UCSD-AML1 (cell line): ENCODE results near the gene GPR45.

Experiments
- DNase-seq: peaks from one replicate; lab custom pipeline; 2025; ENCODE audit not compliant: unreplicated experiment; lab: John Stamatoyannopoulos, UW

GPR45 gene

DNA sequence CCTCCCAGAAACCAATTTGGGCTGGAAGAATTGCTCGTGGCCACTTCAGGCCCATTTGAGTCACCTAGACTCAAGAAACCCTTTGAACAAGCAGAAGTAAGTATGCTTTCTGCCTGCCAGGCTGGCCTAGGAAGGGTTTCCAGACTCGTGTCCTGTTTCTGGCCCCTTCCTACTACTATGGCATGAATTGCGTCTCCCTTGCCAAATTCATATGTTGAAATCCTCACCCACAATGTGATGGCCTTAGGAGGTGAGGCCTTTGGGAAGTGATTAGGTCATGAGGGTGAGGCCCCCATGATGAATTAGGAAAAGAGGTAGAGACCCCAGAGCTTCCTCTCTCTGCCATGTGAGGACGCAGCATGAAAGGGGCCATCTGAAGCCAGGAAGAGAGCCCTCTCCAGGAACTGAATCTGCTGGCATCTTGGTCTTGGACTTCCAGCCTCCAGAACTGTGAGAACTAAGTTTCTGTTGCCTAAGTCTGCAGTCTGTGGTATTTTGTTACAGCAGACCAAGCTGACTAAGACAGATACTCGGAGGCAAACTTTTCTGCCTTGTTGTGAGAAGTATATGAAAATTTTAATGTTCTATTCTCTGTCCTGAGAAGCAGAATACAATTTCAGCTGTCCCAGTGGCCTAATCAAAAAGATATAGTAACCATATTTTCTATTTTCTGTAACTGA is 13.1 kb downstream of the GPR45 start:
- no peak for DNase-seq

DNA sequence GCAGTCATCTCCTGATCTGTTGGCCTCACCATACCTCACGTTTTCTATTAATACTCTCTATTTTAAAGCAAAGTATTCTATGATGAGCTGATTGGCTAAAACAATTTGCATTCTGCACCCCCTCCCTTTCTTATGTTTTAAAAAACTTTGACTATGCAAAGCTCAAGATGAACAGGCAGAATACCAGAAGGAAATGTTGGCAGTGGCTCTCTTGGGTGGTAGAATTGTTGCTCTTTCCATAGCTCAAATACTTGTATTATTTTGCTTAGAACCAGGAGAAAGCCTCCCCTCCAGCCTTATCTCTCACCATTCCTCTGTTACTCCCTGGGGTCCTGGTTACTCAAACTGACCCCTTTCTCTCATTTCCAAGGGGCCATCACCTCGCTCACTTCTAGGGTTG is 14.4 kb downstream of the GPR45 start:
- DNase-seq = no peak

DNA sequence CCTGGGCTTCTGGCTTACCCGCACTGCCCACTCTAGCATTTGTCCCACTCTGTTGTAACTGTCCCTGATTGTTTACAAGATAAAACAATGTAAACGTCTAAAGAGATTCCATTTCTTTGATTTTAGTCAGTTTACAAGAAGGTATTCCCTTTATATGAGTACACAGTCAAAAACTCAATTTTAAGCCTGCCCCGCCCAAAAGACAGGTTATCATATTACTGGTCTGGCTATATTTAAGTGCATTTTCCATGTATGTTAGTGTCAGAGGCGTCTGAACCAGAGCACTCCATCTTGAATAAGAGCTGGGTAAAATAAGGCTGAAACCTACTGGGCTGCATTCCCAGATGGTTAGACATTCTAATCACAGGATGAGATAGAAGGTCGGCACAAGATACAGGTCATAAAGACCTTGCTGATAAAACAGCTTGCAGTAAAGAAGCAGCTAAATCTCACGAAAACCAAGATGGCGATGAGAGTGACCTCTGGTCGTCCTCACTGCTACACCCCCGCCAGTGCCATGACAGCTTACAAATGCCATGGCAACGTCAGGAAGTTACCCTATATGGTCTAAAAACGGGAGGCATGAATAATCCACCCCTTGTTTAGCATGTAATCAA is 15.0 kb downstream of the GPR45 start:
- DNase-seq = no peak

DNA sequence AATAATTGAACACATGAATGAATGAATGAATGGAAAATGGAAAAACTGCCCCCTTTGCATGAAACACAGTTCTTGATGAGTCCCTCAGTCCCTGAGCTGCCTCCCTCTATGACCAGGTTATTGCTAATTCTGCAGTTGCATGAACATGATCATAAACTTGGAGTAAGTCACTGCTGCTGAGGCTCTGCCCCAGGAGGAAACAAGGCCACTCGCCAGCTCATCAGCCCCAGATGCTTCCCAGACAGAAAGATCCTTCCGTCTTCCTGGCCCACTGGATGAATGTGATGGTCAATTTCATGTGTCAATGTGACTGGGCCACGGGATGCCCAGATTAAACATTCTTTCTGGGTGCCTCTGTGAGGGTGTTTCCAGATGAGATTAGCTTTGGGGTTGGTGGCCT is 16.4 kb downstream of the GPR45 start:
- DNase-seq = no peak

DNA sequence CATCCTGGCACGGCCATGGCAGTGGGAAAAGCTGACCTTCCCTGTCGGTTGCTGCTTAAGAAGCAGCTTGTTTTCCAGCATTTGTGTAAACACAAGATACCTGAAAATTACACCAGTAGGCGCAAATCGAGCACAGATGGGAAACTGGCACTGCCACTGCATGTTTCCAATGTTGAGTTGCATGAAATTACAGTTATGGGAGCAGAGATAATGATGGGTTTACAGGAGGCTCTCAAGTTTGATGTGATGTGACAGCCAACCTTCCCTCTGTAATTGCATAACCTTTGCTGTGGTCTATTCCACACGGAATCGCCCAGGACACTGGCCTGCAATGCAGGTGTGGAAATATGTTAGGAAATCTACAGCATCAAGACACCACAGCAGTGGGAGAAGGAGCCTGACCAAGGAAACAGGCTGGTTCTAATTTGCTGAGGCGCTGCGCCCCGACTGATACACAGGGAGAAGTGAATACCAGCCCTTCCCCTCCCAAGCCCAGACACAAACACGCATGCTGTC is 17.4 kb downstream of the GPR45 start:
- DNase-seq = no peak

DNA sequence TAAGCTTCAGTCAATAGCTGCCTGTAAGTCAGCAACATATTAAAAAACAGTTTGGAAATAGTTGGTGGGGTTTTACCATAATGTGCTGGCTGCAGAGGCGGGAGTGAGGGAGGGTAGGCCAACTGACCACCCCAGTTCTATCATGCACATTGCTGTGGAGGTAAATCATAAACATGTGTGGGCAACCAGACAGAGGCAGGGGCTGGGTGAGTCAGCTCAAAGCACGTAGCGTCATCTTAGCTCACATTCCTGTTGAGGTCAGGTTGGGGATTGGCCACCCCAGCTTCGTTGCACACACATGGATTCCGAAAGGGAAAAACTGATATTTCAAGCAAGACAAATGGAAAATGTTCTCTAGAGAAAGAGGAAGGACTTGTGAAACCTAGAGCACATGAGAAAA is 19.5 kb downstream of the GPR45 start:
- DNase-seq = no peak

DNA sequence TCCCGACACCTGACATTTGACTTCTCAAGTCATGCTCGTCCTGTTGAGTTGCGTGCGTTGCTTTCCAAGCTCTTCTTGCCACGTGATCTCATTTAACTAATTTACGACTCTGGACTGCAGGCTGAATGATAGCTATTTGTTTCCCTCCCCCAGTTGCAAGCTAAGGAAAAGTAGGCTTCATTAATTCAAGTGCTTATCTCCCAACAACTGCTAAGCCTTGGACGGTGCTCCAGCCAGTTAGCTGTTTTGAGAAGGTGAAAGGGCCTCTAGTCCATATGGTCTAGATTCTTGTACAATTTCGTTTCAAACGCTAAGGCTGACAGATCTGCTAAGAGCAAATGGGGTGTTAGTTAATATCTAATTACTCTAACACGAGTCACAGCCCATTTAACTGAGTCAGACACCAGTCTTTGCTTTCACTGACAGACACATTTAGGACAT is 21.1 kb downstream of the GPR45 start:
- no peak for DNase-seq

DNA sequence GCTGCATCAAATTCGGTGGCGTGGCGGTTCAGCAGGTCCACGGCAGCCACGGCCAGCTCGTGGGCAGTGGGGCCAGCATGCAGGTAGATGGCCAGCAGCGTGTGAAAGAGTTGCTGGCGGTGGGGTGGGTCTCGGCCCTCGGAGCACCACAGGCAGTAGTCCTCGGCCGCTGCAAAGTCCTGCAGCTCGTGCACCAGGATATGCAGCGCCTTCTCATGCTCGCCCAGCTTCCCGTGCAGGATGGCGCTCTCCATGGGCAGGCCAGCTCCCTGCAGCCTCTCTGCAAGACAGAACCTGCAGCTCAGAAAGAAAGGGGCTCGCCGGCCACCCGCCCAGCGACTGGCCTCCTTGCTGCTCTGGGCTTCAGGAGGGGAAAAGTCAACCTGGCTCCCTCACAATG is 27.9 kb downstream of the GPR45 start:
- DNase-seq = no peak

DNA sequence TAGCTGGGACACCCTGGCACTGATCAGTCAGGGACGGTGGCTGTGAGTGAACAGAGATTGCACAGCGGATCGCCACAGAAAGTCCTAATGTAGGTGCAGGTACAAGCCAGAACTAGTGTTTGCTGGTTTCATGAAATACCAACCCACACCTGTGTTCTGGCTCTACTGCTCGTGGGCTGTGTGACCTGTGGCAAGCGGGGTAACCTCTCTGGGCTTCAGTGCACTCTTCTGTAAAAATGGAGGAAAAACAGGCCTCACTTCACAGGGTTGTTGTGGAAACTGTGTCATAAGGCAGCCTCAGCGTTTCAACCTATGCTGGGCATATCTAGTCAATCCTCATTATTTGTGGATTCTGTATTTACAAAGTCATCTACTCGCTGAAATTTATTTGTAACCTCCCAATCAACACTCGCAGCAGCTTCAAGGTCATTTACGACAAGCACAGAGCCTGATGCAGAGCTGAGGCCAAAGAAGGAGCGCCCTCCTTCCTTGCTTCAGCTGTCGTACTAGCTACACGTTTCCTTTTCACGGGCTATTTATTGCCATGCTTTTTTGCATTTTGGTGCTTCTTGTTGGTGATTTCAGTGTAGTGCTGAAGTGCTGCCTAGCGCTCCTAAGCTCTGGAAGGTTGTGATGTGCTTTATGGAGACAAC is 30.0 kb downstream of the GPR45 start:
- no peak for DNase-seq

DNA sequence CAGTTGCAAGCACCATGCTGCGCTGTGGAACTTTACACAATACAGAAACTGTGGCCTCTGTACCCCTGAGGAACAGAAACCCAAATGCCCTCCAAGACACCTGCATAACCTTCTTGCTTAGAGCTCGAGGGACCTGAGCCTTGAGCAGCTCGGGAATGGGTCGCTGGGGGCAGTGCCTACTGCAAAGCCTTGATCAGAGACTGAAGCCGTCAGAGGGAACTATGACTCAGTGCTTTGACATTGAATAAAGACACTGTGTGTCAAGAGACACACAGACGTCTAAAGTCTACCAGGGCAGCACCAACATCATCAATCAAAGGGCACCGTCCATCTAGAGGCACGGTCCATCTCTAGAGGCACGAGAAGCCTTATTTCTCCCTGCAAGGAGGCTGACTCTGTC is 30.6 kb downstream of the GPR45 start:
- no peak for DNase-seq

DNA sequence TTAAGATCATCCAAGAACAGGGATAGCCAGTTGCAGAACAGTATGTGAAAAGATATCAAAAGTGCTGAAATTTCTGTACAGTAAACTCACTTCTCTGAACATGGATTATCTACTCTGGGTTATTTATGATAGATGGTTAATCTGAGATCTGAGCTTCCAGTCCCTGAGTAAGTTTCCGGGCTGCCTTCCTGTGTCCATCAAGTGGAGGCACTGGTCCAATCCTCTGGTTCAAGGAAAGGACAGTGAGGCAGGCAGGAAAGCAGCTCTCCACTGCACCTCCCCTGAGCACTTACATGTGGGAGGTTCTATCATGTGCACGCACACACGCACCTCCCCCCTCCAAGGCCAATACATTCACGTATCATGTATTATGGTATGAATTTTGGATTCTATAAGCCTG is 32.5 kb downstream of the GPR45 start:
- DNase-seq = no peak

DNA sequence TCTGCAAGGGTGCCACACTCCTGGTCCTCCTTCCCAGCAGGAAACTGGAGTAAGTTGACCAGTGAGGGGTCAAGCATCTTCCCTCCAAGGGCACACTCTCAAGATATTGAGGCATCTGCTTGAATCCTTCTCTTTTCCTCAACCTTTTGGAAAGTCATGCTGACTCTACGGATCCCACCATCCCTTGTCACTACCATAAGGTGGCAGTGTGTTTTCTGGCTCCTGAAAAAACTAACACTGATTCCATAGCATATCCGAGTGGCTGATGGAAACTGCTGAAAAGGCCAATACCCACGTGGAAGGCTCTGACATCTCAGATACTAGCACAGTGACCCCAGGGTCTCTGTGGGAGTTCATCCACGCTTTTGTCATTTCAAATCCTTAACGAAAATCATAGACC is 37.1 kb downstream of the GPR45 start:
- no peak for DNase-seq

DNA sequence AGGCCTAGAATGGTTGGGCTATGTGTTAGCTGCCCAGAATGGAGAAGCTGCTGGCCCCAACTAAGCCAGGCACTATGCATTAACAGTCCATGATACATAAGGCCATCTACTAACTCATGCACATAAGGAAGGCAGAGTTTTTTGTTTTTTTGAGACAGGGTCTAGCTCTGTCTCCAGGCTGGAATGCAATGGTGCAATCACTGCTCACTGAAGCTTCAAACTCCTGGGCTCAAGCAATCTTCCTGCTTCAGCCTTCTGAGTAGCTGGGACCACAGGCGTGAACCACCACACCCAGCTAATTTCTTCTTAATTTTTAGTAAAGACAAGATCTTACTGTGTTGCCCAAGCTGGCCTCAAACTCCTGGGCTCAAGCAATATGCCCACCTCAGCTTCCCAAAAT is 37.6 kb downstream of the GPR45 start:
- DNase-seq = no peak

DNA sequence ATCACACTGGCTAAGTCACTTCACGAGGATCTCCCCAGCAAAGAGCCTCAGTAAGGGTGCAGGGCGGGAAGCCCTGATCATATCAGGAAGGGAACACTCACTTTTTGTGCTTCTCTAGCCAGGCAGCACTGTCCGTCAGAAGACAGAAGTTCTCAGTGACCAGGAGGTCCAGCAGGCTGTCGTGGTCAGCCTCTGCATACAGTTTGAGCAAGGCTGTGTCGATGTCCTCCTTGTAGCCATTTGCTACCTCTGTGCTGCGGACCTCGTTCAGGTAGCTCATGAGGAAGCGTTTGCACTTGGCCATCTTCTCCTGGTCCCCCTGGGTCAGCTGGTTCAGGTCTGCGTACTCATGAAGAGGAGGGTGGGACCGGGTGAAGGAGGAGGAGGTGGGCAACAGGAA is 38.7 kb downstream of the GPR45 start:
- no peak for DNase-seq

DNA sequence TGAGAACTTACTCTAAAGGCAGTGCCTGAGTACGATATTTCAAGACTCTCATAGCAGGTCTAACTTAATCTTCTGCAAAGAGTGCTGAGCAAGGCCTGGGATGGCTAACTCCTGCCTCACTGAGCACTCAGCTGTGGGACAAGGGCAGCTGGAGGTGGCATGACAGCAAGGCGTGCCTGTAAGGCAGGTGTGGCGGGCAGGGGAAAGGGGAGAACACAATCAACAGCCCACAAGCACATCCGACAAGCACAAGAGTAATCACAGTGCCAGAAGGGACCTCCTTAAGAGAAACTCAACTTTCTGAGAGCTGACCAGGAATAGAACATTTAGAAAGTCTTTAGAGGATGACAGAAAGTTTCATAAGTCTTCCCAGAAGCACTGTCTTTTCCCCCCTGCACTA is 42.0 kb downstream of the GPR45 start:
- DNase-seq = no peak

DNA sequence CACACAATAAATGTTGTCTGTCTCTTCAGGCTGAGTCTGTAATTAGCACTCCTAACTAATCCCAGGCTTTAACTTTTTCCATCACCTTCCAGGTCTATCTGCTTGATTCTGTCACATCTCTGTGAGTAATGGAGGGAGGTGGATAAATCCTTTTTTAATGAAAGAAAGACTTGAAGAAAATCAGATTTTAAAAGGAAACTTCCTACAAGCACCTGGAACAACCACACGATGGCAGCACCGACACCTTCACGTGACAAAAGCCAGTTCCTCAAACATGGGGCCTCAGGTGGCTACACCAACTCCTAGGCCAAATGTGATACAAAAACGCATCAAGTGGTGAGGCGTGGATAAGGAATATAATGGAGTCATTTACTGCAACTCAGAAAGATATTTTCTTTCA is 46.1 kb downstream of the GPR45 start:
- DNase-seq = peak; percentile 19

DNA sequence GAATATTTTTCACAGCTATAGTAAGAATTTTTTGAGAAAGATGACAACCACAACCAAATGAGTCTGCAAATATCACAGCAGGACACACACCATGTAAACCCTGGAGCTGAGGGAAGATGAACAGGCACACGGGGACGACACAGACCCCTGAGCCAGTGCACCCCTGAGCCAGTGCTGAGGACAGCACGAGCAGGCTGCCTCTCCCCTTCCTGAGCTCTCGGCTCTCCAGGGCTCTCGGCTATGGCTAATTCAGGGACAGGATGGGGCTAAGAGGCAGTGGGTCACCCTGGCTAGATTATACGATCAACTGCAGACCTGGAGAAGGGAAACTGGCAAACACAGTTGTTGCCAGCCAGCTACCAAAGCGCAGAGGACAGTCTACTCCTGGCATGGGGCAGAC is 46.6 kb downstream of the GPR45 start:
- DNase-seq = no peak

DNA sequence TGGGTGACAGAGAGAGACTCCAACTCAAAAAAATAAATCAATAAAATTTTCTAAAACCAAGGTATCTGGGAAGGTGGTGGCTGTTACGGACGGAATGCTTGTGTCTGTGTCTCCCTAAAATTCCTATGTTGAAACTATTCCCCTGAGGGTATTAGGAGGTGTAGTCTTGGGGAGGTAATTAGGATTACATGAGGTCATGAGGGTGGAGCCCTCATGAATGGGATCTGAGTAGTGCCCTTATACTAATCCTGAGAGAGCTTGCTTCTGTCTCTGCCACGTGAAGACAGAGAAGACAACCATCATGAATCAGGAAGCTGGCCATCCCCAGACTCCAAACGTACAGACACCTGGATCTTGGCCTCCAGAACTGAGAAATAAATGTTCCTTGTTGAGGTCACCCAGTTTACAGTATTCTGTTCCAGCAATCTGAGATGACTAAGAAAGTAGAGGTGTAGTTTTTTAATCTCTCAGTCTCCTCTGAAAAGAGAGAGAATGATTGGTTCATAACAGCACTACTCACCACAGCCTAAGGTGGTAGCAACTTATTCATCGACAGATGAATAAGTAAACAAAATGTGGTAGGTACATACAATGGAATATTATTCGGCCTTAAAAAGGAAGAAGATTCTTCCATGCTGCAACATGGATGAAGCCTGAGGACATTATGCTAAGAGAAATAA is 49.6 kb downstream of the GPR45 start:
- no peak for DNase-seq

DNA sequence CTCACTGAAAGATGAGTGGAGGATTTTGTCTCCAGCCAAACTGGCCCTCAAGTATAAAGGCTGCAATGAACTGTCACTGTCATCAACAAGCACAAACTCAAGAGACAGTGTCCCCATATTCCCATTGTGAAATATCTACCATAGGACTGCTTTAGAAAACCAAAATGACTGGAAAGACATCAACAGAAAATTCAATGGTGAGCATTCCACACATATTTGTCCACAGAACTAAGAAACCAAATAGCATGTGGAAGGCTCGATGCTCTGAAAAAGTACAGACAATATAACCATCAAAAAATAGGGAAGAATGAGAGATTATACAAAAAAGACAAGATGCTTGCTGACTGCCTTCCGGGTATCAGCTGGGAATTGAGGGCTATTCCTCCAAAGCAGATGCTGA is 50.4 kb downstream of the GPR45 start:
- no peak for DNase-seq
